Measurements from ENCODE around the gene SETDB2.
"Not testable (repeated sequence)": the region's sequence is repeated elsewhere in the genome, so short reads cannot be mapped to it uniquely, and the experiment has no call there.

The SETDB2 gene

DNA sequence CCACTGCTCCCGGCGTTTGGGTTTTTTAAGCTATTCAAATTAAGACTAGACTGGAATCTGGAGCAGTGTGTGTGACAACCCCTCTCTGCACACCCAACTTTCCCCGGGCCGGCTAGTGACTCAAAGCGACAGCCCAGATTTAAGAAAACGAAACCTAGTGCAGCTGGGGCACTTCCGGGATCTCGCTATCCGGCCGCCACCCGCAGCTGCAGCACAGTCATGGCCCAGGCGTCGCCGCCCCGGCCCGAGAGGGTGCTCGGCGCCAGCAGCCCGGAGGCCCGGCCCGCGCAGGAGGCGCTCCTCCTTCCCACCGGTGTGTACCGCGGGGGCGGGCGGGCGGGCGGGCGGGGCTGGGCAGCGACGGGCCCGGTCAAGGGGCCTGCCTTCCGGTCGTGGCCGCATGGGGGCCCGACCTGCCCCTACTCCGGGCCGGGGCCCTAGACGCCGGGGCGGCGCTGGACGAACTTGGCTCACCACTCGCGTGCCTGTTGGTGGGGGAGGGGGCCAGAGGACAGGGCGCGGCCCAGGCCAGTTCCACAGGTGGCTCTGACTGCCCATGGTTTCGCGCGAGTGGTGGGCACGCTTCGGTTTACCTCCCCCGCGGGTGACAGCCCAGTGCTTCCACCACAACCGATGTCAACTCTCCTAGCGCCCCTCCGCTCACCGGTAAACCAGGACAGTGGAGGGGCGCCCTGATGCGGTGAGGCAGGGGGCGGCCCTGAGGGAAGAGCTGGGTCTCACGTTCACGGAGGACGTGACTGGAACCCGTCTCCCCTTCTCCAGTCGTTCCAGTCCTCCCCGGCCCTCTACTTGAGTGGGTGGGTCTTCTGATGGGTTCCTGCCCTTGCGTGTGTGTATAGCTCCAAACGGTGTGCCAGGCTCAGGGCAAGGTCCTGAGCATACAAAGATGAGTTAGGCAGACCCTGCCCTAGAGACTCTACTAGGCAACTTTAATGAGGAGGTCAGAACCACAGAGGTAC lies 52.0 kb downstream of the SETDB2 start, which contains the start of gene PHF11:
PHF11 (plus strand) TSS at position 171 of the 980 bp plus-strand sequence; CDS start at position 220, 49 bp downstream.
- FAIRE-seq (no peak), DNase-seq (ENCODE audit: insufficient read length, low spot score) (no peak)
- TF ChIP-seq, protein P1, sequence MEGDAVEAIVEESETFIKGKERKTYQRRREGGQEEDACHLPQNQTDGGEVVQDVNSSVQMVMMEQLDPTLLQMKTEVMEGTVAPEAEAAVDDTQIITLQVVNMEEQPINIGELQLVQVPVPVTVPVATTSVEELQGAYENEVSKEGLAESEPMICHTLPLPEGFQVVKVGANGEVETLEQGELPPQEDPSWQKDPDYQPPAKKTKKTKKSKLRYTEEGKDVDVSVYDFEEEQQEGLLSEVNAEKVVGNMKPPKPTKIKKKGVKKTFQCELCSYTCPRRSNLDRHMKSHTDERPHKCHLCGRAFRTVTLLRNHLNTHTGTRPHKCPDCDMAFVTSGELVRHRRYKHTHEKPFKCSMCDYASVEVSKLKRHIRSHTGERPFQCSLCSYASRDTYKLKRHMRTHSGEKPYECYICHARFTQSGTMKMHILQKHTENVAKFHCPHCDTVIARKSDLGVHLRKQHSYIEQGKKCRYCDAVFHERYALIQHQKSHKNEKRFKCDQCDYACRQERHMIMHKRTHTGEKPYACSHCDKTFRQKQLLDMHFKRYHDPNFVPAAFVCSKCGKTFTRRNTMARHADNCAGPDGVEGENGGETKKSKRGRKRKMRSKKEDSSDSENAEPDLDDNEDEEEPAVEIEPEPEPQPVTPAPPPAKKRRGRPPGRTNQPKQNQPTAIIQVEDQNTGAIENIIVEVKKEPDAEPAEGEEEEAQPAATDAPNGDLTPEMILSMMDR (IDR thresholded peaks at IDR 0.05; ENCODE audit: insufficient read depth, missing control alignments) = no peak

DNA sequence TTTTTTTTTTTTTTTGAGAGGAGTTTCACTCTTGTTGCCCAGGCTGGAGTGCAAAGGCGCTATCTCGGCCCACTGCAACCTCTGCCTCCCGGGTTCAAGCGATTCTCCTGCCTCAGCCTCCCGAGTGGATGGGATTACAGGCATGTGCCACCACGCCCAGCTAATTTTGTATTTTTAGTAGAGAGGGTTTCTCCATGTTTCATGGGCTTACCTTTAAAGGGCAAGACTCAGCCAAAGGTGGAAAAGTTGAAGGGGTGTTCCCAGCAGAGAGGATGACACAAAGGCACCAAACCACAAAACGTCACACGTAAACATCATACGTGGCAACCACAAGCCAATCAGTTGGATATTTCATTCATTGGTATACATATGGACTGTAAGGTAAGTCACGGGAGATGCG lies 52.8 kb downstream of the SETDB2 start:
- DNase-seq (ENCODE audit: insufficient read length, low spot score); FAIRE-seq: not testable (repeated sequence)

GRCh38 chr13:49497272-49497671 lies 53.2 kb downstream of the SETDB2 start:
- no peak for DNase-seq (ENCODE audit: insufficient read length, low spot score)
- TF ChIP-seq, protein P1 (IDR thresholded peaks at IDR 0.05; ENCODE audit: insufficient read depth, missing control alignments) = no peak
- FAIRE-seq = no peak

- TF ChIP-seq, protein P1 (IDR thresholded peaks at IDR 0.05; ENCODE audit: insufficient read depth, missing control alignments) = no peak
- no peak for DNase-seq (ENCODE audit: insufficient read length, low spot score)
- no peak for FAIRE-seq
These were observed 54.1 kb downstream of the SETDB2 start for GRCh38 chr13:49498206-49498605.

GRCh38 chr13:49499889-49500660 lies 56.0 kb downstream of the SETDB2 start:
- DNase-seq (ENCODE audit: insufficient read length, low spot score) = no peak
- TF ChIP-seq, protein P1 (IDR thresholded peaks at IDR 0.05; ENCODE audit: insufficient read depth, missing control alignments) = no peak
- FAIRE-seq = no peak

- FAIRE-seq (no peak), DNase-seq (ENCODE audit: insufficient read length, low spot score) (no peak)
- TF ChIP-seq, protein P1 (IDR thresholded peaks at IDR 0.05; ENCODE audit: insufficient read depth, missing control alignments) = no peak
These were observed 58.9 kb downstream of the SETDB2 start for GRCh38 chr13:49502954-49503353.

GRCh38 chr13:49503951-49504350 lies 59.9 kb downstream of the SETDB2 start:
- no peak for DNase-seq (ENCODE audit: insufficient read length, low spot score)
- FAIRE-seq = no peak
- TF ChIP-seq, protein P1 (IDR thresholded peaks at IDR 0.05; ENCODE audit: insufficient read depth, missing control alignments) = no peak
